ENCODE data around the gene GRAMD2B.

DNA sequence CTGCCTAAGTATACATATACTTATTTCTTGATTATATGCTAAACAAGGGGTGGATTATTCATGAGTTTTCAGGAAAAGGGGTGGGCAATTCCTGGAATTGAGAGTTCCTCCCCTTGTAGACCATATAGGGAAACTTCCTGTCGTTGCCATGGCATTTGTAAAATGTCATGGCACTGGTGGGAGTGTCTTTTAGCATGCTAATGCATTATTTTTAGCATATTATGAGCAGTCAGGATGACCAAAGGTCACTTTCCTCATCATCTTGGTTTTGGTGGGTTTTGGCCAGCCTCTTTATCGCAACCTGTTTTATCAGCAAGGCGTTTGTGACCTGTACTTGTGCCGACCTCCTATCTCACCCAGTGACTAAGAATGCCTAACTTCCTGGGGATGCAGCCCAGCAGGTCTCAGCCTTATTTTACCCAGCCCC, 90.9 kb downstream of the GRAMD2B start:
- TF ChIP-seq, protein P1, sequence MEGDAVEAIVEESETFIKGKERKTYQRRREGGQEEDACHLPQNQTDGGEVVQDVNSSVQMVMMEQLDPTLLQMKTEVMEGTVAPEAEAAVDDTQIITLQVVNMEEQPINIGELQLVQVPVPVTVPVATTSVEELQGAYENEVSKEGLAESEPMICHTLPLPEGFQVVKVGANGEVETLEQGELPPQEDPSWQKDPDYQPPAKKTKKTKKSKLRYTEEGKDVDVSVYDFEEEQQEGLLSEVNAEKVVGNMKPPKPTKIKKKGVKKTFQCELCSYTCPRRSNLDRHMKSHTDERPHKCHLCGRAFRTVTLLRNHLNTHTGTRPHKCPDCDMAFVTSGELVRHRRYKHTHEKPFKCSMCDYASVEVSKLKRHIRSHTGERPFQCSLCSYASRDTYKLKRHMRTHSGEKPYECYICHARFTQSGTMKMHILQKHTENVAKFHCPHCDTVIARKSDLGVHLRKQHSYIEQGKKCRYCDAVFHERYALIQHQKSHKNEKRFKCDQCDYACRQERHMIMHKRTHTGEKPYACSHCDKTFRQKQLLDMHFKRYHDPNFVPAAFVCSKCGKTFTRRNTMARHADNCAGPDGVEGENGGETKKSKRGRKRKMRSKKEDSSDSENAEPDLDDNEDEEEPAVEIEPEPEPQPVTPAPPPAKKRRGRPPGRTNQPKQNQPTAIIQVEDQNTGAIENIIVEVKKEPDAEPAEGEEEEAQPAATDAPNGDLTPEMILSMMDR (IDR thresholded peaks at IDR 0.05; ENCODE audit: low read length) = no peak
- no peak for TF ChIP-seq EZH2 (IDR thresholded peaks at IDR 0.05; ENCODE audit: borderline replicate concordance, low read length)
